Osteocyte (in vitro differentiated cells): ENCODE measurements around the gene MUC5B. TPM values are rescaled to one million over a fixed set of nuclear protein-coding genes. Genes with fewer than 3 reads are reported as not detected.

Experiments used
- DNase-seq: peaks from one replicate; pipeline ENCODE4 v3.0.0; 2021; ENCODE audit warnings: mixed read lengths; ENCODE audit not compliant: unreplicated experiment; ENCODE audit errors: extremely low spot score
- H3K27ac Mint-ChIP-seq: one replicate; pipeline ENCODE4 v1.8.0; 2021; ENCODE audit warnings: mild to moderate bottlenecking, mixed read lengths; ENCODE audit not compliant: unreplicated experiment
- H3K27me3 Mint-ChIP-seq: one replicate; pipeline ENCODE4 v1.8.0; 2021; ENCODE audit warnings: mixed read lengths; ENCODE audit not compliant: unreplicated experiment
- H3K36me3 Mint-ChIP-seq: one replicate; pipeline ENCODE4 v1.8.0; 2021; ENCODE audit warnings: mixed read lengths; ENCODE audit not compliant: unreplicated experiment
- H3K4me1 Mint-ChIP-seq: one replicate; pipeline ENCODE4 v1.8.0; 2021; ENCODE audit warnings: mixed read lengths; ENCODE audit not compliant: unreplicated experiment
- H3K4me3 Mint-ChIP-seq: one replicate; pipeline ENCODE4 v1.8.0; 2021; ENCODE audit warnings: mild to moderate bottlenecking, moderate library complexity, mixed read lengths; ENCODE audit not compliant: unreplicated experiment
- H3K9me3 Mint-ChIP-seq: one replicate; pipeline ENCODE4 v1.8.0; 2021; ENCODE audit warnings: mixed read lengths; ENCODE audit not compliant: unreplicated experiment
- total RNA-seq: library from RNA; stranded (reverse); gene quantifications from 2 replicates; pipeline ENCODE4 v1.2.1, GENCODE V29; 2021
- TF ChIP-seq, protein P1 (sequence below): fragments of 200-600 bp; sonication (generic); IDR thresholded peaks from 2 replicates; pipeline ENCODE4 v1.5.0; 2021; ENCODE audit warnings: antibody characterized with exemption, mild to moderate bottlenecking, moderate library complexity

MUC5B gene
- total RNA-seq, 1 donor from 2014 or later = not detected

GRCh38 chr11:1254733-1255132 is 31.9 kb downstream of the MUC5B start:
- Mint-ChIP-seq H3K36me3 (no peaks in the 10 kb centered on the region), H3K27ac (no peak overlapping the region), H3K4me1 (no peaks in the 10 kb centered on the region), H3K27me3 (no peaks in the 10 kb centered on the region), H3K9me3 (peaks cover 3% of the 10 kb centered on the region), H3K4me3 (no peak overlapping the region)
- TF ChIP-seq, protein P1, sequence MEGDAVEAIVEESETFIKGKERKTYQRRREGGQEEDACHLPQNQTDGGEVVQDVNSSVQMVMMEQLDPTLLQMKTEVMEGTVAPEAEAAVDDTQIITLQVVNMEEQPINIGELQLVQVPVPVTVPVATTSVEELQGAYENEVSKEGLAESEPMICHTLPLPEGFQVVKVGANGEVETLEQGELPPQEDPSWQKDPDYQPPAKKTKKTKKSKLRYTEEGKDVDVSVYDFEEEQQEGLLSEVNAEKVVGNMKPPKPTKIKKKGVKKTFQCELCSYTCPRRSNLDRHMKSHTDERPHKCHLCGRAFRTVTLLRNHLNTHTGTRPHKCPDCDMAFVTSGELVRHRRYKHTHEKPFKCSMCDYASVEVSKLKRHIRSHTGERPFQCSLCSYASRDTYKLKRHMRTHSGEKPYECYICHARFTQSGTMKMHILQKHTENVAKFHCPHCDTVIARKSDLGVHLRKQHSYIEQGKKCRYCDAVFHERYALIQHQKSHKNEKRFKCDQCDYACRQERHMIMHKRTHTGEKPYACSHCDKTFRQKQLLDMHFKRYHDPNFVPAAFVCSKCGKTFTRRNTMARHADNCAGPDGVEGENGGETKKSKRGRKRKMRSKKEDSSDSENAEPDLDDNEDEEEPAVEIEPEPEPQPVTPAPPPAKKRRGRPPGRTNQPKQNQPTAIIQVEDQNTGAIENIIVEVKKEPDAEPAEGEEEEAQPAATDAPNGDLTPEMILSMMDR = no peak
- DNase-seq = no peak

DNA sequence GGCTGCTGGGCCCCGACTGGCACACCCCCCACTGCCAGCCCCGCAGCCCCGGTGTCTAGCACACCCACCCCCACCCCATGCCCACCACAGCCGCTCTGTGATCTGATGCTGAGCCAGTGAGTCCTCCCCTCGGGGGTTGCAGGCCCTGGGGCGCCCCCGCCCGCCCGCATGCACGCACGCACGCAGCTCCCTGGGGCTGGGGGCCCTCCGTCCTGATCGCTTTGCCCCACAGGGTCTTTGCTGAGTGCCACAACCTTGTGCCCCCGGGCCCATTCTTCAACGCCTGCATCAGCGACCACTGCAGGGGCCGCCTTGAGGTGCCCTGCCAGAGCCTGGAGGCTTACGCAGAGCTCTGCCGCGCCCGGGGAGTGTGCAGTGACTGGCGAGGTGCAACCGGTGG is 32.3 kb downstream of the MUC5B start:
- Mint-ChIP-seq H3K4me3 (no peak overlapping the region), H3K36me3 (no peaks in the 10 kb centered on the region), H3K27me3 (no peaks in the 10 kb centered on the region), H3K27ac (no peak overlapping the region), H3K9me3 (peaks cover 3% of the 10 kb centered on the region), H3K4me1 (no peaks in the 10 kb centered on the region)
- no peak for DNase-seq
- TF ChIP-seq, protein P1 = no peak

- no peak overlapping the region for H3K27ac Mint-ChIP-seq
- no peaks in the 10 kb centered on the region for H3K4me1 Mint-ChIP-seq
- no peaks in the 10 kb centered on the region for H3K36me3 Mint-ChIP-seq
- TF ChIP-seq, protein P1 = no peak
- H3K27me3 Mint-ChIP-seq = no peaks in the 10 kb centered on the region
- H3K9me3 Mint-ChIP-seq = peaks cover 3% of the 10 kb centered on the region
- no peak for DNase-seq
- H3K4me3 Mint-ChIP-seq = no peak overlapping the region
Measured at GRCh38 chr11:1256257-1257045, 33.6 kb downstream of the MUC5B start.

GRCh38 chr11:1257366-1257765 is 34.5 kb downstream of the MUC5B start:
- H3K4me3 Mint-ChIP-seq = no peak overlapping the region
- no peak overlapping the region for H3K27ac Mint-ChIP-seq
- no peaks in the 10 kb centered on the region for H3K36me3 Mint-ChIP-seq
- TF ChIP-seq, protein P1 = no peak
- H3K27me3 Mint-ChIP-seq = no peaks in the 10 kb centered on the region
- no peak for DNase-seq
- H3K9me3 Mint-ChIP-seq = peaks cover 3% of the 10 kb centered on the region
- peaks cover 4% of the 10 kb centered on the region for H3K4me1 Mint-ChIP-seq

DNA sequence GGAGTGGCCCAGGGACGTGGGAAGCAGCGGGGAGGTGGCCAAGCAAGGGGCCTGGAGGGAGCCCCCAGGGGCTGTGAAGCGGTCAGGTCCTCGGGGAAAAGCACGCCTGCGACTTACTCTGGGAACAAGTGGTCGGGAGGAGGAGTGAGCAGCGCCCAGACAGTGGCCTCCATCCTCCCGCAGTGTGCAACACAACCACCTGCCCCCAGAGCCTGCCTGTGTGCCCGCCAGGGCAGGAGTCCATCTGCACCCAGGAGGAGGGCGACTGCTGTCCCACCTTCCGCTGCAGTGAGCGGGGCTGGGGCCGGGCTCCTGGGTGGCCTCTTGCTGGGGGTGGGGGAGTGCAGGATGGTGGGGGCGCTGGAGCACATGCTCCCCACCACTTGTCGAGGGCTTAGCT is 35.0 kb downstream of the MUC5B start:
- H3K4me1 Mint-ChIP-seq = peaks cover 7% of the 10 kb centered on the region
- H3K36me3 Mint-ChIP-seq = no peaks in the 10 kb centered on the region
- H3K9me3 Mint-ChIP-seq = peaks cover 3% of the 10 kb centered on the region
- H3K27ac Mint-ChIP-seq = no peak overlapping the region
- TF ChIP-seq, protein P1 = no peak
- no peak for DNase-seq
- no peaks in the 10 kb centered on the region for H3K27me3 Mint-ChIP-seq
- H3K4me3 Mint-ChIP-seq = no peak overlapping the region
